GM18951 (cell line): Measurements from ENCODE around the gene CXCL10.
"Not testable (repeated sequence)": the region's sequence is repeated elsewhere in the genome, so short reads cannot be mapped to it uniquely, and the experiment has no call there.

Experiments
- POLR2A ChIP-seq: IDR thresholded peaks from 4 replicates; pipeline ENCODE4 v1.6.1; 2011; ENCODE audit warnings: mild to moderate bottlenecking; ENCODE audit not compliant: insufficient read length, insufficient read depth; ENCODE audit errors: extremely low read depth
- in situ Hi-C: fragments of 300-500 bp; cut with MboI; formaldehyde crosslinking; loops from one replicate; pipeline ENCODE4 v1.12.0; 2022; ENCODE audit warnings: low sequenced_read_pairs, mixed read lengths, inconsistent platforms; ENCODE audit not compliant: unreplicated experiment

The CXCL10 gene

DNA sequence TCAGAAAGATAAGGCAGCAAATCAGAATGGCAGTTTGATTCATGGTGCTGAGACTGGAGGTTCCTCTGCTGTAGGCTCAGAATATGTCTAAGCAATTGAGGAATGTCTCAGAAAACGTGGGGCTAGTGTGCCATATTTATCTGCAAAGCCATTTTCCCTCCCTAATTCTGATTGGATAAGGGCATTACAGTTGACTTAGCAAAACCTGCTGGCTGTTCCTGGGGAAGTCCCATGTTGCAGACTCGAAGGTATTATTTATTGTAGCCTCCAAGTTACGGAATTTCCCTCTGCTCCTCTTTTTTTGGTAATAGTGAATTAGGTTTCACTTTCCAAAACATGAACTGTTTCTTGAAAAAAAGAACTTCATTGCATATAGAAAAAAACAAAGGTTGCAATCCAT lies at the start of gene CXCL10:
CXCL10 (minus strand) TSS at position 109 of the 400 bp plus-strand sequence; CDS start at position 43, 66 bp downstream.
- in situ Hi-C loops: no loop called here
- TF ChIP-seq POLR2A: no peak

DNA sequence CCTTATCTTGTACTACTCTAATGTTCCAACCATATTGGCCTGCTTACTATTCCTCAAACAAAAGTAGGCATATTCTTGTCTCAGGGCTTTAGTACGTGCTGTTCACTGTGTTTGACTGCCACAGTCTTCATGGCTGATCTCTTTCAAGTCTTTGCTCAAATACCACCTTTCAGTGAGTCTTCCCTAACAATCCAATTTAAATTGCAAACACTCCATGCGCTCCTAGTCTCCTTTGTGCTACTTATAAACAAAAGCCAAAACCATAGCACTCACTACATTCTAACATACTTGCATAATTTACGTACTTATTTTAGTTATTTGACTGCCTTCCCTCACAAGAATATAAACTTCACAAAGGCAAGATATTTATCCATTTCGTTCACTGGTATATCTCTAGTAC lies 49.5 kb upstream of the CXCL10 start:
- TF ChIP-seq POLR2A: no peak
- in situ Hi-C loops: no loop called here

DNA sequence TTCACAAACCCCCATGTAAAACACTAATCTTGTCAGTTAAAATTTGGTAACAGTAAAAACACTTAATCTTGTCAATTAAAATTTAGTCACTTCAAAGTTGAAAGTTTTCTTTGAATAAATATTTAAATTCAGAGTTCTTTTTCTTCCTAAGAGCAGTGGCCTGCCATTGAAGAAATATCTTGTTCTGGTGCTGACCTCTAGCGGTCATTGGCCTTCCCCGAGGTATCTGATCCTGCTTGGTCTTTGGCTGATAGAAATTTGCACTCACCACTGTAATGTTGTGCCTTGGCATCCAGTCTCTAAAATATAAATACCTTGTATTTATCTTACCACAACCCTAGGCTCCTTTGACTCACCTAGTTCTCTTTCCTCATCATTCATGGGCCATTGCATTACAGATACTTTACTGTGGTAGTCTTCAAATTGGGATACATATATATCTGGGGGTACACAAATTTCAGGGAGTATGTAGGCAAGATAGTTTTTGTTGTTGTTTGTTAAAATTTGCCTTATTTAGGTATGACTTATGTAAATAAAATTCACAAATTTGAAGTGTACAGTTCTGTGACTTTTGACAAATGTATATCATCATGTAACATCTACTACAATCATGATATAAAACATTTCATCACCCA lies 44.5 kb upstream of the CXCL10 start:
- in situ Hi-C loops: loop anchor here (5.0 kb wide), 1 partner anchor 65 kb away; no protein-coding TSS in a partner anchor
- no peak for TF ChIP-seq POLR2A

- no peak for TF ChIP-seq POLR2A
- in situ Hi-C loops: loop anchor here (5.0 kb wide), 1 partner anchor 64 kb away; no protein-coding TSS in a partner anchor
Observed at GRCh38 chr4:76066546-76066945, 43.2 kb upstream of the CXCL10 start.

- no peak for TF ChIP-seq POLR2A
- in situ Hi-C loops: no loop called here
Observed at GRCh38 chr4:76061982-76062381, 38.7 kb upstream of the CXCL10 start.

DNA sequence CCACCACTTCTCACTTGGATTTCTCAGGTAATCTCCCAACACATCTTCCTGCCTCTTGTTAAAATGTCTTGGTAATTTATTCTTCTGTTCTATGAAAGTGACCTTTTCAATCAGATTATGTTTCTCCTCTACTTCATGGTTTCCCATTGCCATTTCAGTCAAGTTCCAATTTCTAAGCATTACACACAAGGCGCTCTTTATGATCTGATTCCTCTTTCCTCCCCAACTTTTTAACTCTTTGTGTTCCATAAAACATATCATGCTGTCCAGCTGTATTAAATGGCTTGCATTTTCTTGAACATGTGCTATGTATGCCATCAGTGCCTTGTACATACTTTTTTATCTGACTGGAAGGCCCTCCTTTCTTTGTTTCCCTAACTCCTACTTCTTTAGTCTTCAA lies 38.1 kb upstream of the CXCL10 start:
- no peak for TF ChIP-seq POLR2A
- in situ Hi-C loops: no loop called here

DNA sequence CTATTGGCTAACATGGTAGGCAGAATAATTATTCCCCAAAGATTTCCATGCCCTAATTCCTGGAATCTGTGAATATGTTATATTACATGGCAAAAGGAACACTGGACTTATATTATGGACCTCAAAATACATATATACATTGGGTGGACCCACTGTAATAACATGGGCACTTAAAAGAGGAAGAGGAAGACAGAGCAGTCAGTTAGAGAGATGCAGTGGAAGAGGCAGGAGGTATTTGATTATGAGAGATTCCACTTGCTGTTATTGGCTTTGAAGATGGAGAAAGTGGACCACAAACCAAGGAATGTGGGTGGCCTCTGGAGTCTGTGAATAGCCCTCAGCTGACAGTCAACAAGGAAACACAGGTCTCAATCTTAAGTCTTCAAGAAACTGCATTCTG lies 37.2 kb upstream of the CXCL10 start:
- in situ Hi-C loops: no loop called here
- TF ChIP-seq POLR2A: no peak

DNA sequence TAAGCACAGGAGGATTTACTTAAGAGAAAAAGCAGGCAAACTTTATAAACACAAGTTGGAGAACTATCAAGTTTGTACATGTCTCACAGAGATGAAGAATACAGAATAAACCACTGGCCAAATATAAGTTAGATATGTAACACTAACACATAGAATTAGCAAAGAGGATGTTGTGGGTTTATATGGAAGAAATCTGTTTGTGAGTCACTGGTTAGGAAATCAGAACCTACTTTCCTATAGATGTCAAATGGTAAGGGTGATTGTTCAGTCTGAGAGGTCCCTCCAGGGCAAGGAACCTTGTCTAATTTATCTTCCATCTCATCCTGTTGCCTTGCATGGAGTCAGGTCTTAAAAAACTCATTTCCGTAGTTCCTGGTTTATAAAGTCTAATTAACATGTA lies 36.5 kb upstream of the CXCL10 start:
- in situ Hi-C loops: no loop called here
- no peak for TF ChIP-seq POLR2A

GRCh38 chr4:76058888-76059426 lies 35.7 kb upstream of the CXCL10 start:
- no peak for TF ChIP-seq POLR2A
- in situ Hi-C loops: no loop called here

- TF ChIP-seq POLR2A: no peak
- in situ Hi-C loops: no loop called here
Observed at GRCh38 chr4:76058302-76058701, 35.0 kb upstream of the CXCL10 start.

DNA sequence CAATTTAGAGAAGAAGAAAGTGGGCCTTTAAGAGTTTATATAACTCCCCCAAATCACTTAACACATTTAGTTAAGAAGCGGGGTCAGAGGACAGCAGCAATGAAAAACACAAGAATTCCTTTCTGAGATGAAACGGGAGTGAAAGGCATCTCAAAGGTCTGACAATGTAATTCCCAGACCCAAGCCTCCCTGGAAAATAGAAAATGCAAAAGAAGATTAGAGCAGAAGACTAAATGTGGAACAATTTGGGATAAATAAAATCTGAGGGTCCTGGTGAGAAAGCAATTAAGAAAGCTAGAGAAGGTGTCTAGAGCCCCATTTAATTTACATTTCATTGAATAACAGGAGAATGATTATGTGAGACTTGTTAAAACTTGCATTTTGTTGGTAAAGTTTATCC lies 32.1 kb upstream of the CXCL10 start:
- in situ Hi-C loops: no loop called here
- TF ChIP-seq POLR2A: no peak

DNA sequence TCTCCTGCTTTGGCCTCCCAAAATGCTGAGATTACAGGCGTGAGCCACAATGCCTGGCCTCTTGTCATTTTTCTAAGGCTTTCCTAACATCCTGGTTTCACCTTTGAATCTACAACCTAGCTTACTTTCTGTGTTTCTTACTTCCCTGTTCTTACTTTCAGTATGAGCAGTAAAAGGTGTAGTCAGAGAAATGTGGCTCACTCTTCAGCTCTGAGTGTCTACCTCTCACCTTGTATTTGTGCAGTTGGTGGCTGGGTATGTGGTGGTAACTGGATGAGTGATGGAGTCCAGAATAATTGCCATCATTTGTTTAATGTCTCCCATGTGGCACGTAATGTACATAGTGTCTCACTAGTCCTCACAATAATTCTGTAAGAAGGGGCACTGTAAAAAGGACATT lies 31.7 kb upstream of the CXCL10 start:
- in situ Hi-C loops: no loop called here
- no peak for TF ChIP-seq POLR2A

- in situ Hi-C loops: no loop called here
- no peak for TF ChIP-seq POLR2A
Observed at GRCh38 chr4:76053730-76054129, 30.4 kb upstream of the CXCL10 start.

GRCh38 chr4:76050560-76051050 lies 27.3 kb upstream of the CXCL10 start:
- in situ Hi-C loops: not testable (repeated sequence)

GRCh38 chr4:76049860-76050416 lies 26.6 kb upstream of the CXCL10 start:
- in situ Hi-C loops: not testable (repeated sequence)

DNA sequence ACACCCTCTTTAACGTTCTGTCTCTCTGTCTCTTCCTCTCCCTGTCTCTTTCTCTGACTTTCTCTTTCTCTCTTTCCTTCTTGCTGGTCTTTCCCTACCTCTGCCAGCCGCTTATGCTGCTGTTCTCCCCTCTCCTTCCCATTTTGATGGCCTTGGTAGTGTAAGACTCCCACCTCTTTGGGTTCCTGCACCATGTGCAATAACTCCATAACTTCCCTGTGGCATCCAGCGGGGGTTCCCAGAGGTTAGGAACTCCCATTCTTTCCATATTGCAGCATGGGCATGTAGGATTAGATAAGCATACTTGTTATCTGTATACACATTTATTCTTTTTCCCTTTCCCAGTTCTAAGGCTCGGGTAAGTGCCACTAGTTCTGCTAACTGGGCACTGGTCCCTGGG lies 21.4 kb upstream of the CXCL10 start:
- in situ Hi-C loops: not testable (repeated sequence)

DNA sequence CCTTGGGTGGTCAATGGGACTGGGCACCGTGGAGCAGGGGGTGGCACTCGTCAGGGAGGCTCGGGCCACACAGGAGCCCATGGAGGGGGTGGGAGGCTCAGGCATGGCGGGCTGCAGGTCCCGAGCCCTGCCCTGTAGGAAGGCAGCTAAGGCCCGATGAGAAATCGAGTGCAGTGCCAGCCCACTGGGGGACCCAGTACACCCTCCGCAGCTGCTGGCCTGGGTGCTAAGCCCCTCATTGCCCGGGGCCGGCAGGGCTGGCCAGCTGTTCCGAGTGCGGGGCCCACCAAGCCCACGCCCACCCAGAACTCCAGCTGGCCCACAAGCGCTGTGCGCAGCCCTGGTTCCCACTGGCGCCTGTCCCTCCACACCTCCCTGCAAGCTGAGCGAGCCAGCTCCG lies 20.0 kb upstream of the CXCL10 start:
- in situ Hi-C loops: not testable (repeated sequence)

GRCh38 chr4:76042241-76042998 lies 19.1 kb upstream of the CXCL10 start:
- in situ Hi-C loops: not testable (repeated sequence)
